AG09309 (cell line): Measurements from ENCODE around the gene KLHL36.

ENCODE experiments used
- DNase-seq: peaks from one replicate; pipeline ENCODE4 v3.0.0-alpha.2; 2010; ENCODE audit warnings: low read depth
- H3K4me3 ChIP-seq: 2 replicates; pipeline ENCODE4 v1.5.1; 2011; ENCODE audit warnings: mild to moderate bottlenecking, low read depth, low read length, moderate library complexity; ENCODE audit not compliant: control insufficient read depth
- CTCF ChIP-seq: IDR thresholded peaks from 2 replicates; pipeline ENCODE4 v1.5.1; 2011; ENCODE audit warnings: mild to moderate bottlenecking, low read depth, low read length, inconsistent platforms; ENCODE audit not compliant: insufficient read depth, control insufficient read depth; ENCODE audit errors: missing control alignments

Gene KLHL36

GRCh38 chr16:84658690-84659089 lies 10.4 kb downstream of the KLHL36 start:
- H3K4me3 ChIP-seq: no peak overlapping the region
- no peak for TF ChIP-seq CTCF
- DNase-seq: no peak

- DNase-seq: no peak
- H3K4me3 ChIP-seq: no peak overlapping the region
- TF ChIP-seq CTCF: no peak
These were observed 11.5 kb downstream of the KLHL36 start for GRCh38 chr16:84659656-84660300.

- H3K4me3 ChIP-seq: no peak overlapping the region
- DNase-seq: no peak
- TF ChIP-seq CTCF: no peak
These were observed 12.7 kb downstream of the KLHL36 start for GRCh38 chr16:84660973-84661372.

GRCh38 chr16:84661418-84662060 lies 13.2 kb downstream of the KLHL36 start:
- no peak for TF ChIP-seq CTCF
- H3K4me3 ChIP-seq: no peak overlapping the region
- DNase-seq: no peak

GRCh38 chr16:84662471-84662870 lies 14.2 kb downstream of the KLHL36 start:
- DNase-seq: no peak
- no peak for TF ChIP-seq CTCF
- no peak overlapping the region for H3K4me3 ChIP-seq

- DNase-seq: no peak
- no peak overlapping the region for H3K4me3 ChIP-seq
- TF ChIP-seq CTCF: no peak
These were observed 15.3 kb downstream of the KLHL36 start for GRCh38 chr16:84663433-84664101.
